HCT116 (cell line): Measurements from ENCODE around the gene PSMC3.

Source experiments
- CBX3 ChIP-seq: IDR thresholded peaks from 2 replicates; pipeline ENCODE4 v1.6.1; 2012; ENCODE audit warnings: low read depth
- EZH2 ChIP-seq: fragments of 200-600 bp; sonication (generic); IDR thresholded peaks from 2 replicates; pipeline ENCODE4 v1.6.1; 2017; ENCODE audit warnings: antibody characterized with exemption, mixed run types
- FOSL1 ChIP-seq: IDR thresholded peaks from 2 replicates; pipeline ENCODE4 v1.6.1; 2012; ENCODE audit warnings: low read depth
- JUND ChIP-seq: IDR thresholded peaks from 2 replicates; pipeline ENCODE4 v1.6.1; 2012
- POLR2A ChIP-seq: IDR thresholded peaks from 2 replicates; pipeline ENCODE4 v1.7.0; 2011; ENCODE audit warnings: borderline replicate concordance; ENCODE audit not compliant: insufficient read depth, insufficient read length; ENCODE audit errors: extremely low read depth
- POLR2AphosphoS5 ChIP-seq: IDR thresholded peaks from 2 replicates; pipeline ENCODE4 v1.6.1; 2011; ENCODE audit warnings: mild to moderate bottlenecking, low read depth, low read length, moderate library complexity
- SIN3A ChIP-seq: IDR thresholded peaks from 2 replicates; pipeline ENCODE4 v1.6.1; 2012; ENCODE audit warnings: low read depth
- SP1 ChIP-seq: IDR thresholded peaks from 2 replicates; pipeline ENCODE4 v1.6.1; 2012; ENCODE audit warnings: low read depth
- YY1 ChIP-seq: IDR thresholded peaks from 2 replicates; pipeline ENCODE4 v1.6.1; 2011; ENCODE audit warnings: low read length, low read depth, moderate library complexity, mild to moderate bottlenecking; ENCODE audit not compliant: insufficient replicate concordance; ENCODE audit errors: extremely low read depth
- ZFX ChIP-seq: fragments of 450-650 bp; IDR thresholded peaks from 2 replicates; pipeline ENCODE4 v1.6.1; 2017
- TF ChIP-seq, protein P1 (sequence below): IDR thresholded peaks from 2 replicates; pipeline ENCODE4 v1.6.1; 2012
- TF ChIP-seq, protein P2 (sequence below), 3 experiments: fragments of 200-600 bp in 1 of 3; sonication (generic) in 1 of 3; IDR thresholded peaks in 2 of 3; conservative IDR thresholded peaks in 1 of 3; 2 replicates each; pipeline ENCODE4 v1.5.1; 2012 to 2017; ENCODE audit warnings: low read depth in 2 of 3, low read length in 2 of 3, antibody characterized with exemption in 1 of 3, borderline replicate concordance in 1 of 3, control low read depth in 1 of 3, mild to moderate bottlenecking in 1 of 3, mixed read lengths in 1 of 3, mixed run types in 1 of 3, moderate library complexity in 1 of 3; ENCODE audit not compliant: insufficient read depth in 1 of 3
- TF ChIP-seq, protein P3 (sequence below): IDR thresholded peaks from 2 replicates; pipeline ENCODE4 v1.6.1; 2012; ENCODE audit warnings: low read depth
- TF ChIP-seq, protein P4 (sequence below): IDR thresholded peaks from 2 replicates; pipeline ENCODE4 v1.6.1; 2012

DNA sequence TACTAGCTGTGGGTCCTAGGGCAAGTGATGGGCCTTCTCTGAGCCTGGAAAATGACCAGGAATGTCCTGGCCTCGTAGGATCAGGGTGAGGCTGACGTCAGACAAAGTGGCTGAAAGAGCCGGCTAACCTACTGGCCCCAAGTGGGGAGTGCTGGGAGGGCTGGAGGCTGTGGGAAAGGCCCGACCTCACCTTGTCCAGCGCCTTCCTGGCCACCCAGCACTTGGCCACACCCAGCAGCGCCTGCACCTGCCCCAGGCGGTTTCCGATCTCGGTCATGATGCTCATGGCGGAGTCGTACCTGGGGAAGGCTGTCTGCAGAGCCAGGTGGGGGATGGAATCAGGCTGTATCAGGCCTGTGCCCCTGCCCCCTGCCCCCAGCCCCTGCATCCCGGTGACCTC lies 15.2 kb upstream of the PSMC3 start:
- TF ChIP-seq, protein P1, sequence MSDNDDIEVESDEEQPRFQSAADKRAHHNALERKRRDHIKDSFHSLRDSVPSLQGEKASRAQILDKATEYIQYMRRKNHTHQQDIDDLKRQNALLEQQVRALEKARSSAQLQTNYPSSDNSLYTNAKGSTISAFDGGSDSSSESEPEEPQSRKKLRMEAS: no peak
- TF ChIP-seq, protein P2, sequence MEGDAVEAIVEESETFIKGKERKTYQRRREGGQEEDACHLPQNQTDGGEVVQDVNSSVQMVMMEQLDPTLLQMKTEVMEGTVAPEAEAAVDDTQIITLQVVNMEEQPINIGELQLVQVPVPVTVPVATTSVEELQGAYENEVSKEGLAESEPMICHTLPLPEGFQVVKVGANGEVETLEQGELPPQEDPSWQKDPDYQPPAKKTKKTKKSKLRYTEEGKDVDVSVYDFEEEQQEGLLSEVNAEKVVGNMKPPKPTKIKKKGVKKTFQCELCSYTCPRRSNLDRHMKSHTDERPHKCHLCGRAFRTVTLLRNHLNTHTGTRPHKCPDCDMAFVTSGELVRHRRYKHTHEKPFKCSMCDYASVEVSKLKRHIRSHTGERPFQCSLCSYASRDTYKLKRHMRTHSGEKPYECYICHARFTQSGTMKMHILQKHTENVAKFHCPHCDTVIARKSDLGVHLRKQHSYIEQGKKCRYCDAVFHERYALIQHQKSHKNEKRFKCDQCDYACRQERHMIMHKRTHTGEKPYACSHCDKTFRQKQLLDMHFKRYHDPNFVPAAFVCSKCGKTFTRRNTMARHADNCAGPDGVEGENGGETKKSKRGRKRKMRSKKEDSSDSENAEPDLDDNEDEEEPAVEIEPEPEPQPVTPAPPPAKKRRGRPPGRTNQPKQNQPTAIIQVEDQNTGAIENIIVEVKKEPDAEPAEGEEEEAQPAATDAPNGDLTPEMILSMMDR (IDR thresholded peaks at IDR 0.05 in 2 of 3, conservative IDR thresholded peaks at IDR 0.05 in 1 of 3; ENCODE audit: borderline replicate concordance in 1 of 3, insufficient read depth in 1 of 3, low read depth in 2 of 3, low read length in 2 of 3): no peak
- no peak for TF ChIP-seq JUND
- no peak for TF ChIP-seq EZH2
- TF ChIP-seq SIN3A: no peak
- no peak for TF ChIP-seq SP1
- TF ChIP-seq, protein P3, sequence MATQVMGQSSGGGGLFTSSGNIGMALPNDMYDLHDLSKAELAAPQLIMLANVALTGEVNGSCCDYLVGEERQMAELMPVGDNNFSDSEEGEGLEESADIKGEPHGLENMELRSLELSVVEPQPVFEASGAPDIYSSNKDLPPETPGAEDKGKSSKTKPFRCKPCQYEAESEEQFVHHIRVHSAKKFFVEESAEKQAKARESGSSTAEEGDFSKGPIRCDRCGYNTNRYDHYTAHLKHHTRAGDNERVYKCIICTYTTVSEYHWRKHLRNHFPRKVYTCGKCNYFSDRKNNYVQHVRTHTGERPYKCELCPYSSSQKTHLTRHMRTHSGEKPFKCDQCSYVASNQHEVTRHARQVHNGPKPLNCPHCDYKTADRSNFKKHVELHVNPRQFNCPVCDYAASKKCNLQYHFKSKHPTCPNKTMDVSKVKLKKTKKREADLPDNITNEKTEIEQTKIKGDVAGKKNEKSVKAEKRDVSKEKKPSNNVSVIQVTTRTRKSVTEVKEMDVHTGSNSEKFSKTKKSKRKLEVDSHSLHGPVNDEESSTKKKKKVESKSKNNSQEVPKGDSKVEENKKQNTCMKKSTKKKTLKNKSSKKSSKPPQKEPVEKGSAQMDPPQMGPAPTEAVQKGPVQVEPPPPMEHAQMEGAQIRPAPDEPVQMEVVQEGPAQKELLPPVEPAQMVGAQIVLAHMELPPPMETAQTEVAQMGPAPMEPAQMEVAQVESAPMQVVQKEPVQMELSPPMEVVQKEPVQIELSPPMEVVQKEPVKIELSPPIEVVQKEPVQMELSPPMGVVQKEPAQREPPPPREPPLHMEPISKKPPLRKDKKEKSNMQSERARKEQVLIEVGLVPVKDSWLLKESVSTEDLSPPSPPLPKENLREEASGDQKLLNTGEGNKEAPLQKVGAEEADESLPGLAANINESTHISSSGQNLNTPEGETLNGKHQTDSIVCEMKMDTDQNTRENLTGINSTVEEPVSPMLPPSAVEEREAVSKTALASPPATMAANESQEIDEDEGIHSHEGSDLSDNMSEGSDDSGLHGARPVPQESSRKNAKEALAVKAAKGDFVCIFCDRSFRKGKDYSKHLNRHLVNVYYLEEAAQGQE: no peak
- TF ChIP-seq POLR2AphosphoS5: no peak
- TF ChIP-seq FOSL1: no peak
- TF ChIP-seq, protein P4, sequence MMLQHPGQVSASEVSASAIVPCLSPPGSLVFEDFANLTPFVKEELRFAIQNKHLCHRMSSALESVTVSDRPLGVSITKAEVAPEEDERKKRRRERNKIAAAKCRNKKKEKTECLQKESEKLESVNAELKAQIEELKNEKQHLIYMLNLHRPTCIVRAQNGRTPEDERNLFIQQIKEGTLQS: no peak
- TF ChIP-seq POLR2A: no peak
- TF ChIP-seq YY1: no peak
- no peak for TF ChIP-seq ZFX
- TF ChIP-seq CBX3: no peak
